ENCODE measurements around the gene GPR50.

GRCh38 chrX:151178746-151179145 is 2.4 kb downstream of the GPR50 start:
- TF ChIP-seq SIN3A (IDR thresholded peaks at IDR 0.05; ENCODE audit: borderline replicate concordance, low read depth, low read length) = no peak
- TF ChIP-seq ZBTB2 (CRISPR knock-in tag; IDR thresholded peaks at IDR 0.05; ENCODE audit: low read depth) = no peak
- TF ChIP-seq ZNF512B (CRISPR knock-in tag; IDR thresholded peaks at IDR 0.05; ENCODE audit: borderline replicate concordance) = no peak
- TF ChIP-seq CTCF (CRISPR knock-in tag; IDR thresholded peaks at IDR 0.05) = no peak
- TF ChIP-seq ZNF121 (CRISPR knock-in tag; IDR thresholded peaks at IDR 0.05) = no peak
- no peak for TF ChIP-seq HMG20A (CRISPR knock-in tag; IDR thresholded peaks at IDR 0.05; ENCODE audit: borderline replicate concordance)
- TF ChIP-seq HNRNPH1 (optimal IDR thresholded peaks at IDR 0.05; ENCODE audit: low read depth, low read length) = no peak
- TF ChIP-seq PRDM4 (CRISPR knock-in tag; IDR thresholded peaks at IDR 0.05; ENCODE audit: borderline replicate concordance) = no peak
- no peak for TF ChIP-seq SAFB2 (CRISPR knock-in tag; IDR thresholded peaks at IDR 0.05; ENCODE audit: borderline replicate concordance, low read depth)
- TF ChIP-seq ZIK1 (CRISPR knock-in tag; IDR thresholded peaks at IDR 0.05; ENCODE audit: borderline replicate concordance, low read depth) = no peak
- no peak for TF ChIP-seq NFE2L2 (IDR thresholded peaks at IDR 0.05; ENCODE audit: low read length)
- no peak for TF ChIP-seq POLR2A (IDR thresholded peaks at IDR 0.05; ENCODE audit: insufficient read depth in 1 of 2, low read depth in 2 of 2, low read length in 2 of 2)
- no peak for TF ChIP-seq KDM1A (CRISPR knock-in tag; IDR thresholded peaks at IDR 0.05)
